HepG2 (cell line): ENCODE results near the gene RPL19. TPM values are rescaled to one million over a fixed set of nuclear protein-coding genes. Genes with fewer than 3 reads are reported as not detected.

Experiments used
- ATAC-seq: fragments of 200-7000 bp; cut with Tn5 transposase; 3 replicates; pipeline ENCODE4 v1.9.1; 2020; ENCODE audit warnings: mild to moderate bottlenecking, moderate library complexity
- BruUV-seq: library from RNA; stranded (reverse); fragments of 400-500 nt; replicated peaks from 2 replicates; lab custom pipeline; 2021; lab: Mats Ljungman, UMichigan
- CTCF ChIA-PET: fragments of 300-600 bp; formaldehyde crosslinking; extraction: SDS; loops from one replicate; lab custom pipeline; 2021; ENCODE audit warnings: low total read pairs, inconsistent platforms, low intra/inter-chr PET ratio; lab: Yijun Ruan, JAX
- POLR2A ChIA-PET: fragments of 350-600 bp; sonication (Branson Sonifier 250); formaldehyde crosslinking; loops from one replicate; lab custom pipeline; 2020; ENCODE audit warnings: antibody characterized with exemption, inconsistent platforms; lab: Yijun Ruan, JAX
- DNase-seq: peaks from one replicate; pipeline ENCODE4 v3.0.0-alpha.2; 2015; ENCODE audit warnings: low spot score
- FAIRE-seq: peaks from 3 replicates; lab custom pipeline; 2011; peaks lifted over from hg19 to GRCh38; lab: Jason Lieb, UNC
- H2AFZ ChIP-seq: one replicate; pipeline ENCODE4 v1.6.1; 2011; ENCODE audit warnings: low read length, inconsistent platforms
- H3K27ac ChIP-seq: fragments of 300-600 bp; 3 replicates; pipeline ENCODE4 v1.8.0; 2011; ENCODE audit warnings: mixed run types, mild to moderate bottlenecking, mixed read lengths, low read length, inconsistent platforms; ENCODE audit not compliant: insufficient read depth; ENCODE audit errors: extremely low read length
- H3K27me3 ChIP-seq, 2 experiments: fragments of 200-600 bp in 1 of 2; 2 replicates in 1 of 2; 3 replicates in 1 of 2; pipeline versions ENCODE4 v1.6.0 to v1.8.0; 2011; ENCODE audit warnings: low read length in 2 of 2, mild to moderate bottlenecking in 2 of 2, moderate library complexity in 2 of 2, inconsistent platforms in 1 of 2; ENCODE audit not compliant: insufficient read depth in 2 of 2, control insufficient read depth in 1 of 2
- H3K36me3 ChIP-seq, 2 experiments: fragments of 200-600 bp in 1 of 2; replicated peaks in 1 of 2; 2 replicates in 1 of 2; 3 replicates in 1 of 2; pipeline versions ENCODE4 v1.5.1 to v1.8.0; 2011; ENCODE audit warnings: low read length in 2 of 2, inconsistent platforms in 1 of 2; ENCODE audit not compliant: insufficient read depth in 2 of 2, control insufficient read depth in 1 of 2
- H3K4me1 ChIP-seq: 2 replicates; pipeline ENCODE4 v1.5.1; 2012; ENCODE audit warnings: low read length, inconsistent platforms; ENCODE audit not compliant: insufficient read depth
- H3K4me2 ChIP-seq: 2 replicates; pipeline ENCODE4 v1.6.0; 2011; ENCODE audit warnings: low read depth, low read length, inconsistent platforms
- H3K4me3 ChIP-seq, 3 experiments: fragments of 200-600 bp in 1 of 3; sonication (generic), shearing (Covaris generic) in 1 of 3; replicated peaks in 1 of 3; 2 replicates each; pipeline ENCODE4 v1.5.1; 2011 to 2016; ENCODE audit warnings: low read length in 3 of 3, inconsistent platforms in 2 of 3, low read depth in 2 of 3, mild to moderate bottlenecking in 2 of 3, control low read depth in 1 of 3, mixed read lengths in 1 of 3; ENCODE audit not compliant: insufficient read depth in 1 of 3
- H3K79me2 ChIP-seq: one replicate; pipeline ENCODE4 v1.6.1; 2011; ENCODE audit warnings: low read length, inconsistent platforms; ENCODE audit not compliant: insufficient read depth
- H3K9ac ChIP-seq: 2 replicates; pipeline ENCODE4 v1.6.0; 2011; ENCODE audit warnings: mild to moderate bottlenecking, low read depth, low read length, inconsistent platforms; ENCODE audit not compliant: insufficient read depth
- H3K9me3 ChIP-seq: 2 replicates; pipeline ENCODE4 v1.5.1; 2012; ENCODE audit warnings: mild to moderate bottlenecking, low read length
- H4K20me1 ChIP-seq: 2 replicates; pipeline ENCODE4 v1.6.0; 2011; ENCODE audit warnings: inconsistent platforms, mild to moderate bottlenecking, low read length, moderate library complexity; ENCODE audit not compliant: insufficient read depth
- CBX5 ChIP-seq: sonication (generic); formaldehyde crosslinking; IDR thresholded peaks from 2 replicates; pipeline ENCODE4 v1.4.0; 2020; ENCODE audit warnings: missing genetic modification reagents, borderline replicate concordance
- CHD2 ChIP-seq: IDR thresholded peaks from 2 replicates; pipeline ENCODE4 v1.6.1; 2011; ENCODE audit warnings: low read depth, low read length, improper control_type of control experiment
- HMG20A ChIP-seq: IDR thresholded peaks from 2 replicates; pipeline ENCODE4 v1.6.1; 2016; ENCODE audit warnings: borderline replicate concordance
- JUNB ChIP-seq: sonication (generic); formaldehyde crosslinking; IDR thresholded peaks from 2 replicates; pipeline ENCODE4 v1.8.0; 2022; ENCODE audit warnings: missing genetic modification reagents, mild to moderate bottlenecking, borderline replicate concordance
- MEIS1 ChIP-seq: sonication (generic); formaldehyde crosslinking; IDR thresholded peaks from 2 replicates; pipeline ENCODE4 v1.9.0; 2021; ENCODE audit warnings: mild to moderate bottlenecking, missing genetic modification reagents, moderate library complexity, borderline replicate concordance
- SATB2 ChIP-seq: sonication (generic); formaldehyde crosslinking; IDR thresholded peaks from 2 replicates; pipeline ENCODE4 v1.5.0; 2020; ENCODE audit warnings: missing genetic modification reagents
- YEATS4 ChIP-seq: sonication (generic); formaldehyde crosslinking; IDR thresholded peaks from 2 replicates; pipeline ENCODE4 v1.4.0; 2020; ENCODE audit warnings: missing genetic modification reagents, borderline replicate concordance
- ZFP90 ChIP-seq: sonication (generic); formaldehyde crosslinking; IDR thresholded peaks from 2 replicates; pipeline ENCODE4 v1.8.0; 2022; ENCODE audit warnings: missing genetic modification reagents, mild to moderate bottlenecking, inconsistent platforms, borderline replicate concordance
- ZNF10 ChIP-seq: sonication (generic); formaldehyde crosslinking; IDR thresholded peaks from 2 replicates; pipeline ENCODE4 v1.4.0; 2020; ENCODE audit warnings: mild to moderate bottlenecking, low read depth, missing genetic modification reagents, borderline replicate concordance
- ZNF562 ChIP-seq: sonication (generic); formaldehyde crosslinking; IDR thresholded peaks from 2 replicates; pipeline ENCODE4 v1.8.0; 2022; ENCODE audit warnings: missing genetic modification reagents, borderline replicate concordance
- WGBS: methylation state at CpG from one replicate; pipeline ENCODE4 v1.1.6; 2017; ENCODE audit warnings: low lambda C conversion rate; 5-methylcytosine and 5-hydroxymethylcytosine counted together
- in situ Hi-C: cut with HindIII; loops from 2 replicates; pipeline ENCODE4 v1.10.0; 2017; ENCODE audit warnings: low pct_unique_long_range_greater_than_20kb; ENCODE audit not compliant: extremely low pct_ligation_motif_present
- intact Hi-C: fragments of 100-400 bp; cut with micrococcal nuclease; formaldehyde crosslinking; loops from one replicate; pipeline ENCODE4 v1.10.0; 2022; ENCODE audit not compliant: unreplicated experiment
- polyA plus RNA-seq, 8 experiments: library from polyadenylated mRNA; depleted of rRNA in 3 of 8; stranded (reverse) in 7 of 8; unstranded in 1 of 8; fragments of >200 nt; fragmentation: Illumina TruSeq in 4 of 8; extraction: Trizol in 4 of 8; gene quantifications; 2 replicates each; pipeline versions ENCODE4 v1.2.1 to v1.2.3, GENCODE V29; 2011 to 2016; ENCODE audit warnings: low read depth in 4 of 8, missing spikeins in 1 of 8, mixed read lengths in 1 of 8; ENCODE audit not compliant: insufficient read depth in 1 of 8
- total RNA-seq, 5 experiments: library from RNA; depleted of rRNA; stranded (reverse); fragments of >200 nt; fragmentation: Illumina TruSeq; extraction: Trizol; gene quantifications; 2 replicates each; pipeline ENCODE4 v1.2.3, GENCODE V29; 2016; ENCODE audit warnings: low read depth in 1 of 5
- TF ChIP-seq, protein P1 (sequence below): sonication (generic); formaldehyde crosslinking; IDR thresholded peaks from 2 replicates; pipeline ENCODE4 v1.4.0; 2020; ENCODE audit warnings: missing genetic modification reagents, borderline replicate concordance
- TF ChIP-seq, protein P2 (sequence below): sonication (generic); formaldehyde crosslinking; conservative IDR thresholded peaks from 2 replicates; pipeline ENCODE4 v1.8.1; 2023; ENCODE audit warnings: missing genetic modification reagents
- TF ChIP-seq, protein P3 (sequence below): sonication (generic); formaldehyde crosslinking; IDR thresholded peaks from 2 replicates; pipeline ENCODE4 v1.4.0; 2020; ENCODE audit warnings: missing genetic modification reagents, mild to moderate bottlenecking, borderline replicate concordance
- TF ChIP-seq, protein P4 (sequence below): sonication (generic); formaldehyde crosslinking; IDR thresholded peaks from 2 replicates; pipeline ENCODE4 v1.4.0; 2020; ENCODE audit warnings: missing genetic modification reagents, borderline replicate concordance

Gene RPL19
- total and polyA plus RNA-seq, 2 of the 13 experiments (the other 11 are each of a cell fraction or from before 2014, with no cell fraction given), result 2,522 to 2,768 TPM

DNA sequence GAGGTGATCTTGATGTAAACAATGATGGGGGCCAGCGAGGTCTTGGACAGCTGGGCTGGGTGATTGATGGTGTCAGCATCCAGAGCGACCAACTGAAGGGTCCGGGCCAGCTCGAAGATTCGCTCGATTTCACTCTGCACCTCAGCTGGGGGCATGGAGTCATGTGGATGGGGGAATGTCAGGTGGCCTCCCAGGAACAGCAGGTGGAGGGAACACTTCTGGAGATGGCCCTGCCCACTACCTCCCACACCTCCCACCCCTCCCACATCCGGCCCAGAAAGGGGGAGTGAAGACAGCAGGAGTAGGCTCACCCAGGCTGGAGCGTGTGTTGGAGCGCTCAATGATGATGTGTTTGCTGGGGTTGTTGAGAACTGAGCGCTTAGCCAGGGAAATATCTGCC, 16.4 kb upstream of the RPL19 start:
- DNase-seq, result no peak
- TF ChIP-seq, protein P1, sequence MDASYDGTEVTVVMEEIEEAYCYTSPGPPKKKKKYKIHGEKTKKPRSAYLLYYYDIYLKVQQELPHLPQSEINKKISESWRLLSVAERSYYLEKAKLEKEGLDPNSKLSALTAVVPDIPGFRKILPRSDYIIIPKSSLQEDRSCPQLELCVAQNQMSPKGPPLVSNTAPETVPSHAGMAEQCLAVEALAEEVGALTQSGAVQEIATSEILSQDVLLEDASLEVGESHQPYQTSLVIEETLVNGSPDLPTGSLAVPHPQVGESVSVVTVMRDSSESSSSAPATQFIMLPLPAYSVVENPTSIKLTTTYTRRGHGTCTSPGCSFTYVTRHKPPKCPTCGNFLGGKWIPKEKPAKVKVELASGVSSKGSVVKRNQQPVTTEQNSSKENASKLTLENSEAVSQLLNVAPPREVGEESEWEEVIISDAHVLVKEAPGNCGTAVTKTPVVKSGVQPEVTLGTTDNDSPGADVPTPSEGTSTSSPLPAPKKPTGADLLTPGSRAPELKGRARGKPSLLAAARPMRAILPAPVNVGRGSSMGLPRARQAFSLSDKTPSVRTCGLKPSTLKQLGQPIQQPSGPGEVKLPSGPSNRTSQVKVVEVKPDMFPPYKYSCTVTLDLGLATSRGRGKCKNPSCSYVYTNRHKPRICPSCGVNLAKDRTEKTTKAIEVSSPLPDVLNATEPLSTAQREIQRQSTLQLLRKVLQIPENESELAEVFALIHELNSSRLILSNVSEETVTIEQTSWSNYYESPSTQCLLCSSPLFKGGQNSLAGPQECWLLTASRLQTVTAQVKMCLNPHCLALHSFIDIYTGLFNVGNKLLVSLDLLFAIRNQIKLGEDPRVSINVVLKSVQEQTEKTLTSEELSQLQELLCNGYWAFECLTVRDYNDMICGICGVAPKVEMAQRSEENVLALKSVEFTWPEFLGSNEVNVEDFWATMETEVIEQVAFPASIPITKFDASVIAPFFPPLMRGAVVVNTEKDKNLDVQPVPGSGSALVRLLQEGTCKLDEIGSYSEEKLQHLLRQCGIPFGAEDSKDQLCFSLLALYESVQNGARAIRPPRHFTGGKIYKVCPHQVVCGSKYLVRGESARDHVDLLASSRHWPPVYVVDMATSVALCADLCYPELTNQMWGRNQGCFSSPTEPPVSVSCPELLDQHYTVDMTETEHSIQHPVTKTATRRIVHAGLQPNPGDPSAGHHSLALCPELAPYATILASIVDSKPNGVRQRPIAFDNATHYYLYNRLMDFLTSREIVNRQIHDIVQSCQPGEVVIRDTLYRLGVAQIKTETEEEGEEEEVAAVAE (CRISPR knock-in tag), result no peak
- TF ChIP-seq MEIS1 (CRISPR knock-in tag) (no peak), ZFP90 (CRISPR knock-in tag) (no peak), ZNF562 (no peak), SATB2 (CRISPR knock-in tag) (no peak), CHD2 (no peak), CBX5 (CRISPR knock-in tag) (no peak), ZNF10 (CRISPR knock-in tag) (no peak), YEATS4 (no peak), HMG20A (CRISPR knock-in tag) (no peak), JUNB (CRISPR knock-in tag) (no peak)
- TF ChIP-seq, protein P2, sequence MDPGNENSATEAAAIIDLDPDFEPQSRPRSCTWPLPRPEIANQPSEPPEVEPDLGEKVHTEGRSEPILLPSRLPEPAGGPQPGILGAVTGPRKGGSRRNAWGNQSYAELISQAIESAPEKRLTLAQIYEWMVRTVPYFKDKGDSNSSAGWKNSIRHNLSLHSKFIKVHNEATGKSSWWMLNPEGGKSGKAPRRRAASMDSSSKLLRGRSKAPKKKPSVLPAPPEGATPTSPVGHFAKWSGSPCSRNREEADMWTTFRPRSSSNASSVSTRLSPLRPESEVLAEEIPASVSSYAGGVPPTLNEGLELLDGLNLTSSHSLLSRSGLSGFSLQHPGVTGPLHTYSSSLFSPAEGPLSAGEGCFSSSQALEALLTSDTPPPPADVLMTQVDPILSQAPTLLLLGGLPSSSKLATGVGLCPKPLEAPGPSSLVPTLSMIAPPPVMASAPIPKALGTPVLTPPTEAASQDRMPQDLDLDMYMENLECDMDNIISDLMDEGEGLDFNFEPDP (CRISPR knock-in tag), result no peak
- TF ChIP-seq, protein P3, sequence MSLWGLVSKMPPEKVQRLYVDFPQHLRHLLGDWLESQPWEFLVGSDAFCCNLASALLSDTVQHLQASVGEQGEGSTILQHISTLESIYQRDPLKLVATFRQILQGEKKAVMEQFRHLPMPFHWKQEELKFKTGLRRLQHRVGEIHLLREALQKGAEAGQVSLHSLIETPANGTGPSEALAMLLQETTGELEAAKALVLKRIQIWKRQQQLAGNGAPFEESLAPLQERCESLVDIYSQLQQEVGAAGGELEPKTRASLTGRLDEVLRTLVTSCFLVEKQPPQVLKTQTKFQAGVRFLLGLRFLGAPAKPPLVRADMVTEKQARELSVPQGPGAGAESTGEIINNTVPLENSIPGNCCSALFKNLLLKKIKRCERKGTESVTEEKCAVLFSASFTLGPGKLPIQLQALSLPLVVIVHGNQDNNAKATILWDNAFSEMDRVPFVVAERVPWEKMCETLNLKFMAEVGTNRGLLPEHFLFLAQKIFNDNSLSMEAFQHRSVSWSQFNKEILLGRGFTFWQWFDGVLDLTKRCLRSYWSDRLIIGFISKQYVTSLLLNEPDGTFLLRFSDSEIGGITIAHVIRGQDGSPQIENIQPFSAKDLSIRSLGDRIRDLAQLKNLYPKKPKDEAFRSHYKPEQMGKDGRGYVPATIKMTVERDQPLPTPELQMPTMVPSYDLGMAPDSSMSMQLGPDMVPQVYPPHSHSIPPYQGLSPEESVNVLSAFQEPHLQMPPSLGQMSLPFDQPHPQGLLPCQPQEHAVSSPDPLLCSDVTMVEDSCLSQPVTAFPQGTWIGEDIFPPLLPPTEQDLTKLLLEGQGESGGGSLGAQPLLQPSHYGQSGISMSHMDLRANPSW (CRISPR knock-in tag), result no peak
- TF ChIP-seq, protein P4, sequence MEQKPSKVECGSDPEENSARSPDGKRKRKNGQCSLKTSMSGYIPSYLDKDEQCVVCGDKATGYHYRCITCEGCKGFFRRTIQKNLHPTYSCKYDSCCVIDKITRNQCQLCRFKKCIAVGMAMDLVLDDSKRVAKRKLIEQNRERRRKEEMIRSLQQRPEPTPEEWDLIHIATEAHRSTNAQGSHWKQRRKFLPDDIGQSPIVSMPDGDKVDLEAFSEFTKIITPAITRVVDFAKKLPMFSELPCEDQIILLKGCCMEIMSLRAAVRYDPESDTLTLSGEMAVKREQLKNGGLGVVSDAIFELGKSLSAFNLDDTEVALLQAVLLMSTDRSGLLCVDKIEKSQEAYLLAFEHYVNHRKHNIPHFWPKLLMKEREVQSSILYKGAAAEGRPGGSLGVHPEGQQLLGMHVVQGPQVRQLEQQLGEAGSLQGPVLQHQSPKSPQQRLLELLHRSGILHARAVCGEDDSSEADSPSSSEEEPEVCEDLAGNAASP (CRISPR knock-in tag), result no peak

More for the DNA sequence above, 16.4 kb upstream of the RPL19 start:
- CTCF ChIA-PET, result no interaction called here
- FAIRE-seq (no peak), ATAC-seq (no peak)
- H3K79me2 ChIP-seq, result no peaks in the 10 kb centered on the region
- H3K9ac ChIP-seq, result no peak overlapping the region
- H3K4me1 ChIP-seq, result no peaks in the 10 kb centered on the region
- in situ Hi-C loops, result no loop called here
- H2AFZ ChIP-seq, result no peak overlapping the region
- H3K27me3 ChIP-seq, result no peaks in the 10 kb centered on the region
- no peak overlapping the region for H3K4me2 ChIP-seq
- no TSS peak for BruUV-seq
- H3K27ac ChIP-seq, result no peak overlapping the region
- POLR2A ChIA-PET, result no interaction called here
- H3K36me3 ChIP-seq, result peaks cover 0 to 2% of the 10 kb centered on the region in 2 experiments; a peak in 2 of 5 replicates
- H3K9me3 ChIP-seq, result no peaks in the 10 kb centered on the region
- WGBS, result 95% methylated on average over 10 of the region's 10 CpGs
- no peaks in the 10 kb centered on the region for H4K20me1 ChIP-seq
- intact Hi-C loops, result no loop called here
- H3K4me3 ChIP-seq, result no peak overlapping the region
